GM18907 (cell line): ENCODE data around the gene ZNF438.

Source experiments
- ATAC-seq: cut with Tn5 transposase; IDR thresholded peaks from one replicate; pipeline ENCODE4 v1.9.1; 2021; ENCODE audit warnings: mild to moderate bottlenecking, moderate library complexity; ENCODE audit not compliant: unreplicated experiment

The ZNF438 gene

GRCh38 chr10:30894221-30894620, 137.4 kb downstream of the ZNF438 start:
- no peak for ATAC-seq

GRCh38 chr10:30893208-30893607, 138.5 kb downstream of the ZNF438 start:
- no peak for ATAC-seq

- ATAC-seq: no peak
These were observed 143.8 kb downstream of the ZNF438 start for GRCh38 chr10:30887839-30888238.

- no peak for ATAC-seq
These were observed 146.2 kb downstream of the ZNF438 start for GRCh38 chr10:30885423-30885822.

DNA sequence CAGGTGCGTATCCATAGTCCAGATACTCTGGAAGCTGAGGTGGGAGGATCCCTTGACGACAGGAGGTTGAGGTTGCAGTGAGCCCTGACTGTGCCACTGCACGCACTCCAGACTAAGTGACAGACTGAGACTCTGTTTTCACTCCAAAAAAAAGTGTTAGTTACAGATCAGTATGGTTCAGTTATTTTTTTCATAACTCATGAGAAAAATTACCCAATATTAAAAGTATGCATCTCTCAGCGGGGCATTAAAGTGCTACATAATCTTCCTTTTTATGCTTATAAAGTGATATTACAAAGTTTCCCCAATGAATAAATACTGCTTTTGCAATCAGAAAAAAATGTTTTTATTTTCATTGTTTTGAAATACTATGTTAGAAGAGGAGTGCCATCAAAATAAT, 147.9 kb downstream of the ZNF438 start:
- no peak for ATAC-seq

GRCh38 chr10:30883116-30883515, 148.5 kb downstream of the ZNF438 start:
- ATAC-seq: no peak

- no peak for ATAC-seq
These were observed 149.4 kb downstream of the ZNF438 start for GRCh38 chr10:30882281-30882680.

DNA sequence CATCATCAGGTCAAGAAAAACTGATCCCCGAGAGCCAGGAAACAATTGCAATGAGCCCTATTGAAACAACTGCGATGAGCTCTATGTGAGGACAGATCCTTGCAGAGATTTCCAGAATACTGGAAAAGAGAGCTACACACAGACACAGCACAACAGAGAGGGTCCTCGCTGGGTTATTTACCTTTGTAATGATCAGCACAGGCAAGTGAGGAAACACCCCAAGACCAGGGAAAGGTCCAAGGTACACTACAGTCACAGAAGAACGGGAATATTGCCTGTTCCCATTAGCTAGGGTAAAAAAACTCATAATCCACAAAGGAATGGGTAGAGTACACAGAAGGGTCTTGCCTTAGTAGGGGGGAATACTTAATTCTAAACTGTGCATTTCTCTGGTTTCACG, 152.7 kb downstream of the ZNF438 start:
- ATAC-seq: no peak

DNA sequence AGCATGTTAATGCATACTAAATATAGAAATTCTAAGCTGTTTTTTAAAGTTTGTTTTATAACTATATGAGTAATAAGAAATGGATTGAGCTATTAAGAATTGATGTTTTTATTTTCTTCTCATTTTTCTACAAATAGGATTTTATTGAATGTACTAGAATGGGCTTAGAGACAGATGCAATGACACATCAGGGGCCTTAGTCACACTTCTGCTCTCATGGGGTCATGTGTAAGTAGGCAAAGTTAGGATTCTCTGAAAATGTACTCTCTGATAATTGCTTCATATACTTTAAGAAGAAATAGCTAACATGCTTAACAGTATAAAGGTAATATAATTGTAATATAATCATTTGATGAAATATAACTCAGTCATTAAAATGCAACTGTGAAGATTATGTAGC, 154.6 kb downstream of the ZNF438 start:
- no peak for ATAC-seq

GRCh38 chr10:30873411-30873810, 158.3 kb downstream of the ZNF438 start:
- ATAC-seq: no peak

- ATAC-seq: no peak
These were observed 160.8 kb downstream of the ZNF438 start for GRCh38 chr10:30870896-30871295.

DNA sequence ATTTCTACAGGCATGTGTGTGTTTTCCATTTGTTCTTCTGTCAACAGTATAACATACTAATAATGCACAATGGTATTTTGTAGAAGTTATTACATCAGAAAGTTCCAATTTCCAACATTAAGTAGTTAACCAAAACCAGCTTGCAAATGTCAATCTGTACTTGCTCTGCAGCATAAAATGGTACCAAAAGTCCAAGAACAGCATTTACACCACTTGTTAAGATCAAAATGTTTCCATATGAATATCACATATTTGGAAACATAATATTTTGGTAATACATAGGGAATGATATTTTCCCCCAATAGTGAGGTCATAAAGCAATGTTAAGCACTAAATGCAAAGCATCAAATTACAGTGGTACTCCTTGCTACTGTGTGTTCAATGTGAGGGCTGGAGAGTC, 162.1 kb downstream of the ZNF438 start:
- no peak for ATAC-seq

DNA sequence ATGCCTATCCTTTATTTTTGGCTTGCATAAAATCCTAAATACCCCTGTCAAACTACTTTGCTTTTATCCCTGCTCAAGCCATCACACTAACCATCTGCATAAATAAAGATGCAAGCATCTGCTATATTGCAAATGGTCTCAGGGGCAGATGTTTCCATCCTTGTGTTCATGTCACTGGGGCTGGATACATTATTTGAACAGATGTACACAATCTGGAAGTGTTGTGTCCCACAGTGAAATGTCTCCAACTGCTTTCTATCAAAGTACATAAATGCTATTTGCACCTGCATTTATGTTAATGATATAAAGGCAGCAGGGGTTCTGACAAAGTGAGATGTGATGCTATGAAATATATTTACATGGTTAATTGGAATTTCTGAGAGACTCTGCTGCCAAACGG, 163.1 kb downstream of the ZNF438 start:
- no peak for ATAC-seq

- ATAC-seq: no peak
These were observed 164.8 kb downstream of the ZNF438 start for GRCh38 chr10:30866896-30867295.

DNA sequence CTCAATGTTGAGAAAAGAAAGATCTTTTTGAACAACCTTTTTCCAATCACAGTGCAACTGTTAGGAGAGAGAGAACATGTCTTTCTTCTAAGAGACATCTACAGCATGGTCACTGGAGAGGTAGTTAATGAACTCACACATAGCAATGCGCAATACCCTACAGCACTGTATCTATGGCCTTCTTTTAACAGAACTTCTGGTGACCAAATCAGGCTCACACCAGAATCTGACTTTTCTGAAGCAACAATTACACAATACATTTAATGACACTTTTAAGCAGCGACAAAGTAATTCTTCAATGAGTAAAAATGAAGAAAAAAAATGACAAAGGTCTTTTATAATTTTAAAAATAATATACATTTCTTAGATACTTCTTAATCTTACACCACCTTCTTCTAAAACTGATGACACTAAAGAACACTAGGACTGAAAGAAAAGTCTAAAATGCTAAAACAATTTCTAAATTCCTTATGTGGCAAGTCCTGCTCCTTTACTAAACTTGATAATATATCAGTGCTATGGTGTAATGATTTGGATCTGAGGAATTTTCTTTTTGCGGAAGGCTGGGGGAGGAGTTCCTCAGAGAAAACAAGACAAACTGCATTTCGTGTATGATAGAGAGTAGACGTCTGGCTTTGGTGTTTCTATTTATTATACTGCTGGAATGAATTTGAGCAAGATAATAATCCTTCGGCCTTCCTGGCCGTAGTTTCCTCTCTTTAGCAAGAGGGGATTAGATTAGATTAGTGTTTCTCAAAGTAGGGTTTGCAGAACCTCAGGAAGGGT, 166.3 kb downstream of the ZNF438 start:
- no peak for ATAC-seq

GRCh38 chr10:30863516-30864210, 168.0 kb downstream of the ZNF438 start:
- no peak for ATAC-seq

GRCh38 chr10:30862486-30862885, 169.2 kb downstream of the ZNF438 start:
- no peak for ATAC-seq

- ATAC-seq: no peak
These were observed 169.7 kb downstream of the ZNF438 start for GRCh38 chr10:30861976-30862375.

- no peak for ATAC-seq
These were observed 170.4 kb downstream of the ZNF438 start for GRCh38 chr10:30861221-30861620.

DNA sequence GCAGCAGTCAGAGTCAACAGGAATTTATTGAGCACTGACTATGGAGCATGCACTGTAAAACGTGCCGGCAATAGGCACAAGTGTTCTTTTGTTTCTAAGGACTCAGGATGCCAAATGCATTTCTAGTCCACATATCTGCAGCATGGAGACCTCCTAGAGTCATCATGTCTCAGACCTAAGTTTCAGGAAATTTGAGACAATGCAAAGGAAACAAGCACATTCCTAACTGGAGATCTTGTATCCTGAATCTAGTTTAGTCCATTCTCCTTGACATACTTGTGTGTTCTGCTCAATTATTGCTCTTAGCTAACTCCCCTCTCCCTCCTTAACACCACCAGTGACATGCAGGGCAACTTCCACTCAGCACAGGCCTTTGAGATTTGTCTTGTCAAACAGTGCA, 173.2 kb downstream of the ZNF438 start:
- no peak for ATAC-seq

DNA sequence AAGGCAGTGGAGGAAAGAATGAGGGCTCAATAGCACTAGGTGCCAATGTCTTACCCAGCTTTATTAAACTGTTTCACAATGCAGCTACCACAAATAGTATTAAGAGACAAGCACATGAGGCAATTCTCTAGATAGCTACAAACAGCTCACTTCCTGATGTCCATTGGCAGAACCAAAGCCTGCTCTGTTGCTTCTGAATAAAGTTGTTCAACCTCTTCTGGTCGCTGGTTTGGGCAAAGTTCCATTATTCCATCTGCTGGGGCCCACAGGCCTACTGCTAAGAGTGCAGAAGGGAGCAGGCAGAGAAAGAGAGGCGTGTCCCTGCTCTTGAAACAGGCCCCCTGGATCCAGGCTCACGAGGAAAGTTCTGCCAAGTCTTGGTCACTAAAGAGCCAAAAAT, 173.9 kb downstream of the ZNF438 start:
- ATAC-seq: no peak

DNA sequence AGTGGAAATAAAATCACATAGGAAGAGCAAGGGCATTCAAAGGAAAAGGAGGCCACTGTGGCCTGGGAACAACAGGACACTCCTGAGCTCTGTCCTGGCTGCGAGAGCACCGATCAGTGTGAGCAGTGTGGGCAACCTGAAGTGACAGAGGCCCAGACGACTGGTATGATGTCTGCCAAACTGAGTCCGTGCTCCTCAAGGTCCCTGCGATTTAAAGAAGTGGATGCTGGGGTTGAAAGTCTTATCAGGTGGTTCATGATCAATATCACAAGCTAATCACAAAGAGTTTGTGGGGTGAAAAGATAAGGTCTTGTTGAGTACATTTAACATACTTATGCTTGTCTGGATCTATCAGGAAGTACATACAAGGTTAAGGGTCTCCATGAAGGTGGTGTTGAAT, 176.5 kb downstream of the ZNF438 start:
- no peak for ATAC-seq

DNA sequence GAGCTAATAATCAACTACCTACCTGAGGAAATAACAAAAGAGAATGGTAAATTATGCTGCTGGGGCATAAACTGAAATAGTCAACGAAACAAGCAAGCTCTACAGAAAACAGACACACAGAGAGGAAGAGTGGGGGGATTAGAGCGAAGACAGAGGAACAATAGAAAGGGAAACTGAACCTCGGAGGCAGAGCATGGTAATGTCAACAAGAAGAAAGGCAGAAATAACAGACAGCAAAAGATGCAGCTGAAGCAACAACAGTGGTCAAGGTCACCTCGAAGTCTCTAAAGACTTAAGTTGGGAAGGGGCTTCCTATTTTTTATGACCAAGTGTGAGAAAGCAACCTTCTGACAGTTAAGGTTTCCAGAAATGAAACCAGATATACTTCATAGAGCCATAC, 177.0 kb downstream of the ZNF438 start:
- ATAC-seq: no peak
